Hypothalamus (tissue), 51 donors: Measurements from ENCODE around the gene RBL2.
"Not testable (repeated sequence)": the region's sequence is repeated elsewhere in the genome, so short reads cannot be mapped to it uniquely, and the experiment has no call there.

Experiments used
- DNase-seq, 51 donors: peaks; one replicate each; lab custom pipeline; 2025; lab: John Stamatoyannopoulos, UW

Gene RBL2, protein sequence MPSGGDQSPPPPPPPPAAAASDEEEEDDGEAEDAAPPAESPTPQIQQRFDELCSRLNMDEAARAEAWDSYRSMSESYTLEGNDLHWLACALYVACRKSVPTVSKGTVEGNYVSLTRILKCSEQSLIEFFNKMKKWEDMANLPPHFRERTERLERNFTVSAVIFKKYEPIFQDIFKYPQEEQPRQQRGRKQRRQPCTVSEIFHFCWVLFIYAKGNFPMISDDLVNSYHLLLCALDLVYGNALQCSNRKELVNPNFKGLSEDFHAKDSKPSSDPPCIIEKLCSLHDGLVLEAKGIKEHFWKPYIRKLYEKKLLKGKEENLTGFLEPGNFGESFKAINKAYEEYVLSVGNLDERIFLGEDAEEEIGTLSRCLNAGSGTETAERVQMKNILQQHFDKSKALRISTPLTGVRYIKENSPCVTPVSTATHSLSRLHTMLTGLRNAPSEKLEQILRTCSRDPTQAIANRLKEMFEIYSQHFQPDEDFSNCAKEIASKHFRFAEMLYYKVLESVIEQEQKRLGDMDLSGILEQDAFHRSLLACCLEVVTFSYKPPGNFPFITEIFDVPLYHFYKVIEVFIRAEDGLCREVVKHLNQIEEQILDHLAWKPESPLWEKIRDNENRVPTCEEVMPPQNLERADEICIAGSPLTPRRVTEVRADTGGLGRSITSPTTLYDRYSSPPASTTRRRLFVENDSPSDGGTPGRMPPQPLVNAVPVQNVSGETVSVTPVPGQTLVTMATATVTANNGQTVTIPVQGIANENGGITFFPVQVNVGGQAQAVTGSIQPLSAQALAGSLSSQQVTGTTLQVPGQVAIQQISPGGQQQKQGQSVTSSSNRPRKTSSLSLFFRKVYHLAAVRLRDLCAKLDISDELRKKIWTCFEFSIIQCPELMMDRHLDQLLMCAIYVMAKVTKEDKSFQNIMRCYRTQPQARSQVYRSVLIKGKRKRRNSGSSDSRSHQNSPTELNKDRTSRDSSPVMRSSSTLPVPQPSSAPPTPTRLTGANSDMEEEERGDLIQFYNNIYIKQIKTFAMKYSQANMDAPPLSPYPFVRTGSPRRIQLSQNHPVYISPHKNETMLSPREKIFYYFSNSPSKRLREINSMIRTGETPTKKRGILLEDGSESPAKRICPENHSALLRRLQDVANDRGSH

DNA sequence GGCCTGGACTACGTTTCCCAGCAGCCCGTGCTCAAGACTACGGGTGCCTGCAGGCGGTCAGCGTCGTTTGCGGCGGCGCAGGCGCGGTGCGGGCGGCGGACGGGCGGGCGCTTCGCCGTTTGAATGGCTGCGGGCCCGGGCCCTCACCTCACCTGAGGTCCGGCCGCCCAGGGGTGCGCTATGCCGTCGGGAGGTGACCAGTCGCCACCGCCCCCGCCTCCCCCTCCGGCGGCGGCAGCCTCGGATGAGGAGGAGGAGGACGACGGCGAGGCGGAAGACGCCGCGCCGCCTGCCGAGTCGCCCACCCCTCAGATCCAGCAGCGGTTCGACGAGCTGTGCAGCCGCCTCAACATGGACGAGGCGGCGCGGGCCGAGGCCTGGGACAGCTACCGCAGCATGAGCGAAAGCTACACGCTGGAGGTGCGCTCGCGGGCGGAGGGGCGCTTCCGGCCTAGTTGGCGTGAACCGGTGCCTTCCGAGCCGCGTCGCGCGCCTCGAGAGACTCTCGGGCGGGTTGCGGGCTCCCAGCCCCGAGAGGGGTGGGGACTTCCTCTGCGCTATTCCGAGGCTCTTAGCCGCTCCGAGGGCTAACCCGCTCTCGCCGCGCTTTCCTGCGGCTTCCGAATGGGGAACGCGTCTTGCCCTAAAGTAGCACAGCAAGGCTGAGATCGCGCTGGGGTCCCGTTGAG lies at the start of gene RBL2:
Gene RBL2, plus strand, starts transcription at position 95 of the 689 bp plus-strand sequence. Its CDS starts 86 bp downstream, at position 181.
- DNase-seq, result peak; percentile 26 to 91 (median 70)

DNA sequence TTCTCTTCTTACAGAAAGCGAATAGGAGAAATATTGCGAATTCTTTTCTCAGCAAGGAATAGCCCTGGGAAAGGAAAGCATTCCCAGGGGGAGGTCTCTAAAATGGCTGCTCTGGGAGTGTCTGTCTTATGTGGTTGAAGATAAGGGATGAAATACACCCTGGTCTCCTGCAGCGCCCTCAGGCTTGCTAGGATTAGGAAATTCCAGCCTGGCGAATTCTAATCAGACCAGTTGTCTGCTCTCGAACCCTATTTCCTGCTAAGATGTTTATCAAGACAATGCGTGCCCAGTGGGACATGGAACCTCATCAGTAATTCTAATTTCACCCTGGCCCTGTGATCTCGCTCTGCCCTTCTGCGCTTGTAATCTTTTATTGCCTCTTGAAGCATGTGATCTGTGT lies 49.7 kb upstream of the RBL2 start:
- not testable (repeated sequence) for DNase-seq

DNA sequence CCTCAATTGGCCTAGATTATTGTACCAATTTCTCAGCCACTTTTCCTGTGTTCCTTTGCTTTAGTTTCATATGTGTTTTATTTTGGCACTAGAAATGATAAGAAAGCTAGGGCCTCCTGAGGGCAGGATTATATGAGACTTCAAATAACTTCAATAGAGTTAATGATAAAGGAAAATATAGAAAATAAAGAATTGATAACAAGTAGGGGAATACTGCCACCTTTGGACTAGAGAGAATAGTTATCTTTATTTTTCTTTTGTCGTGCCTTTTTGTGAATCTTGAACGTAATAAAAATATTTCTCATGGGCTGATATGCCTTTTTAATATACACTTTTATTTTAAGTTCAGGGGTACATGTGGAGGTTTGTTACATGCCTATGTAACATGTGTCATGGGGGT lies 29.3 kb upstream of the RBL2 start:
- no peak for DNase-seq

DNA sequence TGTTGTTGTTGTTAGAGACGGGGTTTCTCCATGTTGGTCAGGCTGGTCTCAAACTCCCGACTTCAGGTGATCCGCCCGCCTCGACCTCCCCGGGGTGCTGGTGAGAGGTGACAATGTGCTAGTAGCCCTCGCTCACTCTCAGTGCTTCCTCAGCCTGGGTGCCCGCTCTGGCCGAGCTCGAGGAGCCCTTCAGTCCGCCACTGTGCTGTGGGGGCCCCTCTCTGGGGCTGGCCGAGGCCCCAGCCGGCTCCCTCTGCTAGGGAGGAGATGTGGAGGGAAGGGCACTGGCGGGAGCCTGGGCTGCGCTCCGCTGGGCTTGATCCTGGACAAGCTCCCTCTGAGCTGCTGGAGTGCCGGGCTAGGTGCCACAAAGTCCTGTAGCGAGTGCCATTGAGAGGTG lies 21.7 kb upstream of the RBL2 start:
- DNase-seq, result no peak

DNA sequence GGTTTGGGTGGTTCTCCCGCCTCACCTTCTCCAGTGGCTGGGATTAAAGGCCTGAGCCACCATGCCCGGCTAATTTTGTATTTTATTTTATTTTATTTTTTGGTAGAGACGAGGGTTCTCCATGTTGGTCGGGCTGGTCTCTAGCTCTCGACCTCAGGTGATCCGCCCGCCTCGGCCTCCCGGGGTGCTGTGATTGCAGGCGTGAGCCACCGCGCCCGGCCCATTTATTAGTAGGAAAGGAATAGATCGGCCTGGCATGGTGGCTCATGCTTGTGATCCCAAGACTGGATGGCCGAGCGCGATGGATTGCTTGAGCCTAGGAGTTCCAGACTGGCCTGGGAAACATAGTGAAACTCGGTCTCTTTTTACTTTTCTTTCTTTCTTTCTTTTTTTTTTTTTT lies 20.4 kb upstream of the RBL2 start:
- DNase-seq, result no peak

DNA sequence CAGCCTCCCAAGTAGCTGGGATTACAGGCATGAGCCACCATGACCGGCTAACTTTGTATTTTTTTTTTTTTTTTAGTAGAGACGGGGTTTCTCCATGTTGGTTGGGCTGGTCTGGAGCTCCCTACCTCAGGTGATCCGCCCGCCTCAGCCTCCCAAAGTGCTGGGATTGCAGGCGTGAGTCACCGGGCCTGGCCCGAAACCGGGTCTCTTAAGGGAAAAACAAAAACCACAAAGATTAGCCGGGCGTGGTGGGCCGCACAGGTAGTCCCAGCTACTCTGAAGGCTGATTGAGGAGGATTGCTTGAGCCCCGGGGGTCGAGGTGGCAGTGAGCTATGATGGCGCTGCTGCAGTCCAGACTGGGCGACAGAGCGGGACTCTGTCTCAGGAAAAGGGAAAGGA lies 19.9 kb upstream of the RBL2 start:
- no peak for DNase-seq

DNA sequence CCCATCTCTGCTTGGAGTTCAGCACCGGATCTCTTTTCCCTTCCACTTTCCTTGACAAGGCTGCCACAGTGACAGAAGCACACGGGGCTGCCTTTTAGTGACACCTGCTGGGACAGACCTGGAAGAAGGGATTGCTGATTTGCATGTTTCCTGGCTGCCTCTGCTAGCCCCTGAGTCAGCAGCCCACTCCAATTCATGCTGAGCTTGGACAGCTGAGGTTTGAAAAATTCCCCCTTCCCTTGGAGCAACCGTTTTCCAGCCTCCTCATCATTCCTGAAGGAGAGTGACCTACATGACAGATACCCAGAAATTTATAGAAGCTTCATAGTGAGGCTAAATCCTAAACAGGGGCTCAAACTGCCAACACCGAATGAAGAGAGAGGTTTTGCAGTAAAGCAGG lies 18.8 kb upstream of the RBL2 start:
- no peak for DNase-seq

DNA sequence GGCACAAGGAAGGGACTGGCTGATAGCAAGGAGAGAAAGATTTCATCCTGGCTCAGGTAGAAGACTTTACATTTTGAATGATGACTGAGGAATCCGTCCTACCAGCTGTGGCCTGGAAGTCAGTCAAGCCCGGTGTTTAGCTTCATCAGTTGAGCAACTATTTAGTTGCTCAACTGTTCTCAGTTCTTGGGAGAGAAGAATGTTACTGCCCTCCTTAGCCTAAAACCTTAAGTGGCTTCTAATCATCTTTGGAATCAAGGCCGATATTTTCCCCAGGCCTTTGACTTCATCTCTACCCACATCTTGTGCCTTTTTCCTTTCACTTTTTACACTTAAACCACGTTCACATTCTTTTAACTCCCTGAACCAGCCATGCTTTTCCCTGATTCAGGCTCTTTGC lies 17.3 kb upstream of the RBL2 start:
- no peak for DNase-seq

DNA sequence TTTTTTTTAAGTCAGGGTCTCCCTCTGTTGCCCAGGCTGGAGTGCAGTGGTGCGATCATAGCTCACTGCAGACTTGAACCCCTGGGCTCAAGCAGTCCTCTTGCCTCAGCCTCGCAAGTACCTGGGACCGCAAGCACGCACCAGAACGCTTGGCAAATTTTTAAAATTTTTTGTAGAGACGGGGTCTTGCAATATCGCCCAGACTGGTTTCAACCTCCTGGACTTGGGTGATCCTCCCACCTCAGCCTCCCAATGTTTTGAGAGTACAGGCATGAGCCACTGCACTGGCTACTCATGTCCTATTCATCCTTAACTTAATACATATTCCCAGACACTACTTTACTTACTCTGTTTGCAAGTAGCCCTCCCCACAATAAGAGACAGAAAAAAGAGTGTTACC lies 16.3 kb upstream of the RBL2 start:
- no peak for DNase-seq

DNA sequence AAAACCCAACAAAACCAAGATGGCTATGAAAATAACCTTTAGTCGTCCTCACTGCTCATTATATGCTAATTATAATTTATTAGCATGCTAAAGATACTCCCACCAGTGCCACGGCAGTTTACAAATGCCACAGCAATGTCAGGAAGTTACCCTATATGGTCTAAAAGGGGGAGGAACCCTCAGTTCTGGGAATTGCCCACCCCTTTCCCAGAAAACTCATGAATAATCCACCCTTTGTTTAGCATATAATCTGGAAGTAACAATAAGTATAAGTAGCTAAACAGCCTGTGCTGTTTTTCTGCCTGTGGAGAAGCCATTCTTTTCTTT lies 14.9 kb upstream of the RBL2 start:
- not testable (repeated sequence) for DNase-seq

DNA sequence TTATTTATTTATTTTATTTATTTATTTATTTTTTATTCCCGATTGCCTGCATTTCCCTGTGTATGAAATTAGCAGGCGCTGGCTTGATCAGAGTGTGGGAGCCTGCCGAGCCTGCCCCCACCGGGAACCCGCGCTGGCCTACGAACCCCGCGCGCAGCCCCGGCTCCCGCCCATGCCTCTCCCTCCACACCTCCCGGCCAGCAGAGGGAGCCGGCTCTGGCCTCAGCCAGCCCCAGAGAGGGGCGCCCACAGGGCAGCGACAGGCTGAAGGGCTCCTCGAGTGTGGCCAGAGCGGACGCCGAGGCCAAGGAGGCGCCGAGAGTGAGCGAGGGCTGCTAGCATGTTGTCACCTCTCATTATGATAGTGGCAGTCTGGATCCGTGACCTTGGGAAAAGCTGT lies 13.0 kb upstream of the RBL2 start:
- no peak for DNase-seq

DNA sequence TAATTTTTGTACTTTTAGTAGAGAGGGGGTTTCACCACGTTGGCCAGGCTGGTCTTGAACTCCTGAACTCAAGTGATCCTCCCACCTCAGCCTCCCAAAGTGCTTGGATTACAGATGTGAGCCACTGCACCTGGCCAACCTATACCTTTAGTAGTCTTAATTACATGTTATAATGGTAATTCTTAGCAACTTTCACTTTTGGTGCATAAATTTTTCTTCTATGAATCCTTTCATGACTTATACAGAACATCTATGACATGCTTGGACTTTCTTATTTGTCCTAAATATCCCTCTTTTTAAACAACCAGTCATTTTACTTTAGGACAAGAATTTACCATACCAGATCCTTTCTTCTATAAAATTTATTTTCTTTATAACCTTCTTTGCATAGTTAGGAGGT lies 10.3 kb upstream of the RBL2 start:
- not testable (repeated sequence) for DNase-seq

DNA sequence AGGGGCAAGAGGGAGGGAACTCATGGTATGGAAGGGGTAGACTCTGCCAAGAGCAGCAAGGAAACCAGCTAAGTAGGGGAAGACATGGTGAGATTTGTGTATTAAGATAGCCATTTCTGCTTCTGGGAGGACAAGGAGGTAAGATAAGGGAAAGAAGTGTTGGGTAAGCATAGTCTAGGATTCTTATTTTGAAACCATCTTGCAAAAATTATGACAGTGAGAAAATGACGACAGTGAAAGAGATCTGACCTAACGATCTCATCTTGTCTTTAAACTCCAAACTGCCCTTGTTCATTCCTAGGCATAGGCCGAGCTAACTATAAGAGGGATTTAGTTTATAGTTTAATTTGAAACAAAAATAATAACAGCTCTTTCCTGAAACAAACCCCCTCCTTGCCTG lies 5.6 kb upstream of the RBL2 start:
- no peak for DNase-seq

DNA sequence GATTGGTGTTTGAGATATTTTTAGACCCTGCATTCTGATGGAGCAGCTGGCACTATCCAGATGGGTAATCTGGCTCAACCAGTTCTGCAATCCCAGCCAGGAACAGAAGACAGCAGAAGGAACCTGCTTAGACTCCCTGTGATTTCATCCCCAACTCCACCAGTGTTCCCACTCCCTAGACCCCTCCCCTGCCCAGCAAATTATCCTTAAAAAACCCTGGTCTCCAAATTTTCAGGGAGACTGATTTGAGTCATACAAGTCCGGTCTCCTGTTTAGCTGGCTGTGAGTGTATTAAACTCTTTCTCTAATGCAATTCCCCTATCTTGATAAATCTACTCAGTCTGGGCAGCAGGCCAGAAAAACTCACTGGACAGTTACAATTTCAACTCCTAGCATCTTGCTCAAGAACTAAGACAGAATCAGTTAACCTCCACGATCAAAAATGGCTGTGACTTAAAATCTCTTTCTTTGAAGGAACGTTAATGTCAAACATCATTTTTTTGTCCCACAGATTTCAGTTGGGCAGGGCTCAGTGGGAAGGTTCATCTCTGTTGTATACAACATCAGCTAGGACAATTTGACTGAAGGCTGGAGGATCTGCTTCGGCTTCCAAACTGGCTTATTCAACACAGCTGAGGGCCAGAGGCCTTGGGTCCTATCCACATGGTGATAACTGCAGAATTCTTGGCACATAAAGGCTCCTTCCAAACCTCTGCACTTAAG lies 4.9 kb upstream of the RBL2 start:
- no peak for DNase-seq

DNA sequence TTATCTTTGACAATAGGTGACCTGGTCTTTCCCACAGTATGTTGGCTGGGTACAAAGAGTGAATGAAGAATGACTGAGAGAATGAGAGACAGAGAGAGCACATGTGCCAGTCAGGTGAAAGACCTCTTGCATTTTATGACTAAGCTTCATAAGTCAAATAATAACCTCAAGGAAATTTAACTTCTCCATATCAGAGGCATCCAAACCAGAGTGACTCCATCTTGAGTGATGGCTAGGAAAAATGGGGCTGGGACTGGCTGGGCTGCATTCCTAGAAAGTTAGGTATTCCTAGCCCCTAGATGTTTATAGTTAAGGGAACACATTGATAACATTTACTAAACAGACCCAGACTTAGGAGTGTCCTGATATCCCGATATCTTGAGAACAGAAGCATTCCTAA lies 3.9 kb upstream of the RBL2 start:
- DNase-seq, result no peak

DNA sequence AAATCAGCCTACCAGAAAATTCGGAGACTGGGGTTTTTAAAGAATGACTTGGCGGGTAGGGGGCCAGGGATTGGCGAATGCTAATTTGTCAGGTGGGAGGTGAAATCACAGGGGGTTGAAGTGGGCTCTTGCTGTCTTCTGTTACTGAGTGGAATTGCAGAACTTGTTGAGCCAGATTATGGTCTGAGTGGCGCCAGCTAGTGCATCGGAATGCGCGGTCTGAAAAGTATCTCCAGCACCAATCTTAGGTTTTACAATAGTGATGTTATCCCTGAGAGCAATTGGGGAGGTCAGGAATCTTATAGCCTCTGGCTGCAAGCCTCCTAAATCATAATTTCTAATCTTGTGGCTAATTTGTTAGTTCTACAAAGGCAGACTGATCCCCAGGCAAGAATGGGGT lies 762 bp upstream of the RBL2 start:
- no peak for DNase-seq

DNA sequence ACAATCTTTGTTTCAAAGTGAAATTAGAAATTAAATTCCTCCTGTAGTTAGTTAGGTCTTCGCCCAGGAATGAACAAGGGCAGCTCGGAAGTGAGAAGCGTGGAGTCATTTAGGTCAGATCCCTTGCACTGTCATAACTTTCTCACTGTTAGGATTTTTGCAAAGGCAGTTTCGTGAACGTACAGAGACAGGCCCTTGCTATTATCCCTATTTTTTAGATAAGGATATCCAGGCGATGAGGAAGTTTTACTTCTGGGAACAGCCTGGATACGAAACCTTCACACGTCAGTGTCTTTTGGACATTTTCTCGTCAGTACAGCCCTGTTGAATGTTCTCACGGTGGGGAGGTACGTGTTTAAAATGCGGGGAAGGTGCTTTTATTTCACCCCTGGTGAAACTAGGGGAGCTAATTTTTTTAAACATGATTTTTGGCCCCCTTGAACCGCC lies 318 bp upstream of the RBL2 start:
- DNase-seq, result no peak

DNA sequence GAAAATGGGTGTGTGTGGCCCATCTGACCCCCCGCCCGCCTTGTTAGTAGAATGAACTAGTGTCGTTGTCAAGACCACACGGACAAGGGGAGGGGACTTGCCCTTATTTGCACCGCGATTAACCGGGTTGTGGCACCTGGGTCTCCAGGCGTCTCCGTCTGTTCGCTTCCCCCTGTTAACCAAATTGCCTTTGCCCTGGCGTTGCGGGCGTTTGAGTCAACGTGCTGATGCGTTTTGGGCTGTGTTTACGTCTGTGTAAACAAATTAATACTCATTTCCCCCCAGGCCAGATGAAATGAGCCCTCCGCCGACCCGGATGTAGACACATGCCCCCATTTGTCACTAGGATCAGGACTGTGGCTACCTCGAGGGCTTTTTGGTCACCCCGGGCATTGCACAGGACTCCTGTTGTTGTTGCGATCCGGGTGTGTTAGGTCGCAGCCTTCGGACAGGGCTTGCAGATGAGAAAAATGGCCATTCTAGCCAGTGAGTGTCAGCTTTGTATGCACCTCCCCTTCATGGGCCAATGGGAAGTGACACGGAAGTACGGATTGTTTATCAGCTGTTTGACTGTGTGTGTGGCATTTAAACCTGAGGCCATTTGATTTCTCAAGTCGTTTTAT lies 906 bp downstream of the RBL2 start:
- DNase-seq, result peak in 49 of 51 donors; percentile 2 to 86 (median 54)

DNA sequence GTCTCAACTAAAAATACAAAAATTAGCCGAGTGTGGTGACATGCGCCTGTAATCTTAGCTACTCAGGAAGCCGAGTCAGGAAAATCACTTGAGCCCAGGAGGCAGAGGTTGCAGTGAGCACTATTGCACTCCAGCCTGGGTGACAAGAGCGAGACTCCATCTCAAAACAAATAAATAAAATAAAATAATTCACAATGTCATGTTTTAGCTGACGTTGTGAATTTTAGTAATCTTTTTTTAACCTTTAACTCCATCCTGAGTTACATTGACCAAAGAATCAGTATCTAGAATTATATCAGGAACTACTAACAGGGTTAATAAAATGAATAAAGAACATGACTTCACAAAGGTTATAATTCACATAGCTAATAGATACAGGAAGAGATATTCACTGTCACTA lies 5.9 kb downstream of the RBL2 start:
- no peak for DNase-seq

DNA sequence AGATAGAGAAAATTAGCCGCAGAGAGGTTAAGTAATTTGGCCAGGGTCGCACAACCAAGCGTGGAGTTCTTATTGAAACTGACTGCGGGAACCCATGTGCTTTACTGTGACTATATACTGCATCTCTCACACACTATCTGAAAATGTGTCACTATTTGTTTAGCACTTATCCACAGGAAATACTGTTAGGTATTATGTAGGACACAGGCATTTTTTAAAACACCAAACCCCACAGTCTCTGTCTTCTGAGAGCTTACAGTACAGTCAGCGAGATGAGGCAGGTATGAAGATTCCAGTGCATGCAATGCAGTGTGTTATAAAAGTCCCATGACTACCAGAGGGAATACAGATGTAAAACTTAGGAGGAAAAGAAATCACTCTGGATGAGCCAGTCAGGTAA lies 11.3 kb downstream of the RBL2 start:
- DNase-seq, result no peak
